Measurements from ENCODE around the gene NOL8. TPM values are rescaled to one million over a fixed set of nuclear protein-coding genes. Genes with fewer than 3 reads are reported as not detected.

Gene NOL8
- total RNA-seq, 4 donors from 2014 or later: 38.4 to 46.3 (median 44.7) TPM

DNA sequence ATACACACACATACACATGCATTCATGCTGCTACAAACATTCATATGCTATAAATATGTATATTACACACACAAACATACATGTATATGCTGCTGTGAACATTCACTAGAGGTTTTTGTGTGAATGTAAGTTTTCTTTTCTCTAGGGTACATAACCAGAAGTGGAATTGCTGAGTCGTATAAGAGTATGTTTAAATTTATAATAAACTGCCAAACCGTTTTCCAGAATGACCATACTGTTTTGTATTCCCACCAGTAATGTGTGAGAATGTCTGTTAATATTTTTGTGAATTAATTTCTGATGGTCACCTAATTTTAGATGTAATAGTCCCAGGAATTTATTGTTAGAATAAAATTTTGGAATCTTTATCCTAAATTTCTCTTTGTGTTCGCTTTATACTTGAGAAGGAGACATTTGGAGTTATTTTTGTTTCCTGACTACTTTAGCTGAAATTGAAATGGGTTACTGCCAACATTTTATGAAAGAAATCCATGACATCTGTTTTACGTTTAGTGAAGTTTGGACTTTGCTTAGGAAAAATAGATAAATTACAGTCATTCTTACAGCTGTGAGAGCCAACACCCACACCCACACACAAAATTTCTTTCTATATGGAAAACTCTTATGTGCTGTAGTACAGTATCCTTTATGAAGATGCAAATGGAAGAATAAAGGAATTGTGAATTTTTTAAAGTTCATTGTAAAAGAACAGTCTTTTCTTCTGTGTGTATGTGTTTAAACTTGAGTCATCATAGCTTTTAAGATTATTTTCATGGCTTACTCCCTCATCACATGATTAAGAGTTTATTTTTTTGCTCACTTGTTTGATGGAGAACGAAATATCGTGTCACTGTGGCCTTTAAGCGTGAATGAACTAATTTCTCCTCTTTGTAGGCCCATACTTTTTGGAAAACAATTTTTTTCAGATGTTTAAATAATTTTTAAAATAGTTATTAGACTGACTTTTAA lies 24.9 kb upstream of the NOL8 start:
- TF ChIP-seq, protein P1, sequence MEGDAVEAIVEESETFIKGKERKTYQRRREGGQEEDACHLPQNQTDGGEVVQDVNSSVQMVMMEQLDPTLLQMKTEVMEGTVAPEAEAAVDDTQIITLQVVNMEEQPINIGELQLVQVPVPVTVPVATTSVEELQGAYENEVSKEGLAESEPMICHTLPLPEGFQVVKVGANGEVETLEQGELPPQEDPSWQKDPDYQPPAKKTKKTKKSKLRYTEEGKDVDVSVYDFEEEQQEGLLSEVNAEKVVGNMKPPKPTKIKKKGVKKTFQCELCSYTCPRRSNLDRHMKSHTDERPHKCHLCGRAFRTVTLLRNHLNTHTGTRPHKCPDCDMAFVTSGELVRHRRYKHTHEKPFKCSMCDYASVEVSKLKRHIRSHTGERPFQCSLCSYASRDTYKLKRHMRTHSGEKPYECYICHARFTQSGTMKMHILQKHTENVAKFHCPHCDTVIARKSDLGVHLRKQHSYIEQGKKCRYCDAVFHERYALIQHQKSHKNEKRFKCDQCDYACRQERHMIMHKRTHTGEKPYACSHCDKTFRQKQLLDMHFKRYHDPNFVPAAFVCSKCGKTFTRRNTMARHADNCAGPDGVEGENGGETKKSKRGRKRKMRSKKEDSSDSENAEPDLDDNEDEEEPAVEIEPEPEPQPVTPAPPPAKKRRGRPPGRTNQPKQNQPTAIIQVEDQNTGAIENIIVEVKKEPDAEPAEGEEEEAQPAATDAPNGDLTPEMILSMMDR (IDR thresholded peaks at IDR 0.05; ENCODE audit: low read depth): no peak

DNA sequence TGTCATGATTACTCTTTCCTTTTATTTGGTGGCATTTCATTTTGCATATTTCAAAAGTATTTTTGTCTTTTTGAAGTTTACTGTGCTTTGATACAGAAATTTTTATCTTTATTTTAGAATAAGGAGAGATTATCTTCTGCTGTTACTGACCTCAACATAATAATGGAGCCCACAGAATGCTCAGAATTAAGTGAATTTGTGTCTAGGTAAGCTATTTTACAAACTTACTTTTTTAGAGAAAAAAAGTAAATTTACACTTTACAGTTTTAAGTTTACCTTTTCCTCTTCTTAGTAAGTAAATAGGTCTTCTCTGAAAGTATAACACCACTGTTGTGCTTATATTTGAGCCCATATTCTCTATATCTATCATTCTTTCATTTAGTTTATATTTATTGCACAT lies 20.4 kb upstream of the NOL8 start:
- TF ChIP-seq, protein P1 (IDR thresholded peaks at IDR 0.05; ENCODE audit: low read depth): no peak

DNA sequence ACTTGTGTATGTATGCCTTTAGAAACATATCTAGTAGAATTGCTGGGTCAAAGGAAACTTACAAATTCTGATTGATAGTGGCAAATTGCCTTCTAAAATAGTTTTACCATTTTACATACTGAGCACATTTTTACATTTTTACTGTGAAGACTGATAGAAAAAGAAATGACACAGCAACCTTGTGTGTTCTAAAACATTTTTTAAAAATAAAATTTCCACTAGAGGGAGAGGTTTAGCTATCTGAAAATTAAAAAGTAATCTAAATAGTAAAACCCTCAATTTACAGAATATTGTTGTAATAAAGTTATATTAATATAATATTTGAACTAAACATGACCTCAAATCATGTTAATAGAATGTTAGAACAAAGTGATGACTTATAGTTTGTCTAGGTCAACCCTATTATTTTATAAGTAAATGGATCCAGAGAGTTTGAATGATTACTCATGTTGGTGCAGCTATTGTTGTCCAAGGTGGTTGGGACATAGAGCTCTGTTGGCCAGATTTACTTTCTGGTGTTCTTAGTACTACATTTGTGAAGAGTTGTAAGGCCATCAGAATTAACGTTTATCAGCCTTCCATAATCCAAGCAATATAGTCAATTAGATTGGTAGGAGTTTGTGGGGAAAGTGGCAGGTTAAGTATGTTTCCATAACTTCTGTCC lies 17.8 kb upstream of the NOL8 start:
- TF ChIP-seq, protein P1 (IDR thresholded peaks at IDR 0.05; ENCODE audit: low read depth): no peak

DNA sequence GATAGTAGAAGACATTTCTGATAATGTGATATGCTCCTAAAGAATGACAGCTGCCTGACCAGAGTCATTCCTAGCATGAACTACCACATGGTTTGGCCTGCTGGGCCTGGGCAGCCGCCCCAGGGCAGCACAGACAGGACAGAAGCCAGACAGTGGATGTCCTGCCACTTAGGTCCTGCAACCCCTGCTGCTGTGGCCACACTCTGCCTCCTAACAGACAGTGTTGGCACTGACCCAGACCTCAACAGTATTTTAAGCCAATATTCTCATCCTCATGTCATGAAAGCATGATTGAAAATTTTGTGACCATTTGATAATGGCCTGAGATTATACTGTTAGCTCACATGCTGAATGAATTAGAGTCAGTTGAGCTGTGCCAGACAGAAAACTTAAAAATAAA lies 16.4 kb upstream of the NOL8 start:
- TF ChIP-seq, protein P1 (IDR thresholded peaks at IDR 0.05; ENCODE audit: low read depth): no peak

DNA sequence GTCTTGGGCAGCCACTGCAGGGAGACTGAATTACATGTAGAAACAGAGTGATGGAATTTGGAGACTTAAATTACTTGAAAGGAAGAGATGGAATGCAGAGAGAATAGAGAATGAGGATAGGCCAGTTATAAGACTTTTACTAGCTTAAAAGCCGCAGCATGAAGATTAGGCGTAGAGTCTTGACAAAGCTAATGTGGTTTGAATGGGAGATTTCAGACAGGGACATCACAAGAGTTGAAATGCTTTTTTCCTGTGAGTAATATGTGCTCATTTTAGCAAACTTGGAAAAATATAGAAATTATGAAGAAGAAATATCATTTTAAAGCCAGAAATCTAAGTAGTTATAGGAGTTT lies 8.1 kb upstream of the NOL8 start:
- TF ChIP-seq, protein P1 (IDR thresholded peaks at IDR 0.05; ENCODE audit: low read depth): no peak

DNA sequence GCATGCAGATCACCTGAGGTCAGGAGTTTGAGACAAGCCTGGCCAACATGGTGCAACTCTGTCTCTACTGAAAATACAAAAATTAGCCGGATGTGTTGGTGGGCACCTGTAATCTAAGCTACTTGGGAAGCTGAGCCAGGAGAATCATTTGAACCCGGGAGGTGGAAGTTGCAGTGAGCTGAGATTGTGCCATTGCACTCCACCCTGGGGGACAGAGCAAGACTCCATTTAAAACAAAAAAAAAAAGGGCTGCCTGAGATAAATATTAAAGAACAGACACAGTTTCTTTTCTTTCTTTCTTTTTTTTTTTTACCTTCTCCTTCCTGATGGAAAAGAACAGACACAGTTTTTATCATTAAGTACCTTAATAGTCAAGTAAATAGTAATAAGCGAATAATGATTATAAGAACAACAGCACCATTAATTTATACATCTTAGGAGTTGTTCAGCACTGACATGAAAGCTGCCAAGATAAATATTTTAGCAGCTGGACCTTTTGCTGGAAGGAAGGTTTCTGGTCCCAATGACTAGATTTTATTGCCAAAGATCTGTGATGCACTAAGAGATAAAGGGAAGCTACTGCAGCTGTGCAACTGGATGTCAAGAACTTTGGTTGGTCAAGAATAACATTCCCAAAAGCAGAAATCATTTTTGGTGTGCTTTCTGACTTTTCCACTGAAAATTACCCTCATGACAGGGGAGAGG lies 7.6 kb upstream of the NOL8 start:
- TF ChIP-seq, protein P1 (IDR thresholded peaks at IDR 0.05; ENCODE audit: low read depth): no peak

DNA sequence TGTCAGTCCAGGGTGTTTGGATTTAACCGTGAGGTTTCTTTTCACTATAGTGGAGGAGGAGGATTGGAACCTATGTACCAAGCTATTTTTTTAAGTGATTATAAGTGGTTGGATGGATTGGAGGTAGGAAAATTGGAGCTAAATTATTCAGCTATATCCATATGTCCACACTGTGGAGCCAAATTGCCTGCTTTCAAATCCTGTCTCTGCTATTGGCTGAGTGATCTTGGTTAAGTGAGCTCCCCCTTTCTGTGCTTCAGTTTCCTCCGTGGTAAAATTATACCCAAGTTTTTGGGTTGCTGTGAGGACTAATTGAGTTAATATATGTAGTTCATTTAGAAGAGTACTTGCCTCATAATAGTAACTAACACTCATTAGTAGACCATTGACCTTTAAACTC lies 3.1 kb upstream of the NOL8 start:
- TF ChIP-seq, protein P1 (IDR thresholded peaks at IDR 0.05; ENCODE audit: low read depth): no peak
